SIG-M5 treated with dmso at 0.1 percent for 504 hours (cell line): ENCODE data around the gene BSG.
"Not testable (repeated sequence)": the region's sequence is repeated elsewhere in the genome, so short reads cannot be mapped to it uniquely, and the experiment has no call there.

Source experiments
- DNase-seq: peaks from one replicate; lab custom pipeline; 2025; ENCODE audit not compliant: unreplicated experiment; lab: John Stamatoyannopoulos, UW

The BSG gene

DNA sequence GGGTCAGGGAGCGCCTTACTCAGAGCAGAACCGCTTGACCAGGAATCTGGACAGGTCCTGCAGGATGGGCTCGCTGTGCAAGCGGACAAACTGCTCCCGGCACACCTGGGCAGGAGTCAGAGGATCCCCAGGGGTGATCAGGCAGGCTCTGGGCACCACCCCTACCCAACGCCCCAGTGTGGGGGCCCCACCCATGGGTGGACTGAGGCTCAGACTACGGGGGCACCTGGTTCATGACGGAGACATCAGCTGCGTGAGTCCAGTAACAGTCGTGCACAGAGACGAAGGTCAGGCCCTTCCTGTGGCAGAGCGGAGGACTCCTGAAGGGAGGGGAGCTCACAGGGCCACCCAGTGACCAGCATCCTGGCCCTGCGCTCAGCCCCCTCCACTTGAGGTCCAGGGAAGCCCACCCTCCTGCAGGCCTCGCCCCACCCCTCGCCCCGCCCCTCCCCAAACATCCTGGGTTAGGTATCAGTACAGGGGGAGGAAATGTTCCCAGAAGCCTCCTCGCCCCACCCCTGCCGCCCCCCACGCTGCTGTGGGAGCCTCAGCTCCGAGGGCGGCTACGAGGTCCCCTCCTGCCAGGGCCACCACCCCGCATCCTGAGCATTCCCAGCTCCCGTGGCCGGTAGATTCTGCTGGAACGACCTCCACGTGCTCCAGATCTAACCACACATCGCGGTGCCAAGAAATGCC lies 45.3 kb downstream of the BSG start:
- no peak for DNase-seq

- DNase-seq = no peak
These were observed 45.8 kb downstream of the BSG start for GRCh38 chr19:618247-618619.

GRCh38 chr19:618674-619285 lies 46.4 kb downstream of the BSG start:
- DNase-seq = no peak

DNA sequence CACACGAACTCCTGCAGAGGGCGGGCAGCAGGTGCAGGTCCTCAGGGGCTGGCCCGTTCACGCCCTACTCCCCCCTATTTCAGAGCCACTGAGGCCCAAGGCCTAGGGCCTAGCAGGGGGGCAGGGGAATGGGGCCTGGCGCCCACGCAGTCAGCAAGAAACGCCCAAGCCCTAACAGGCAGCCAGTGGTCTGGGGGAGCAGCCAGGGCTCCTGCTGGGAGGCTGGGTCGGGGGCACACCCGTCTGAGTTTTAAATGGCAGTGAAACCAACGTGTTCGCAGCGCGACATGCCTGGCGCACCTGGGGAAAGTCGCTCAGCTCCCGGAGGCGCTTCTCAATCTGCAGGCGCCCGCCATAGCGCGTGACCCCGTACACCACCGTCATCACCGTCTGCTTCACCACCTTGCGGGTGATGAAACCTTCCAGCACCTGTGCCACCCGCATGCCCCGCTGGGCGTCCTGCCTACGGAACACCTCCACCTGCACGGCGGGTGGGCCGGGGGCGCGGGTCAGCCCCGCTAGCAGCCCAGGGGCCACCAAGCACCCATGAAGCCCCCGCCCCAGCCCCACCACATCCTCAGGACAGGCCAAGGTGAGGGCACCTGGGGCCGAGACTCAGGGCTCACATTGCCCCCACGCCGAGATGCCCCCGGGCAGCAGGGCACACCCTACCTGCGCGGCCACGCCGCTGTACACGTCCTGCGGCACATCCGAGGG lies 47.0 kb downstream of the BSG start:
- DNase-seq = no peak

GRCh38 chr19:620166-620862 lies 47.9 kb downstream of the BSG start:
- no peak for DNase-seq

GRCh38 chr19:621191-621590 lies 48.8 kb downstream of the BSG start:
- DNase-seq = not testable (repeated sequence)

GRCh38 chr19:621819-622218 lies 49.4 kb downstream of the BSG start:
- no peak for DNase-seq

DNA sequence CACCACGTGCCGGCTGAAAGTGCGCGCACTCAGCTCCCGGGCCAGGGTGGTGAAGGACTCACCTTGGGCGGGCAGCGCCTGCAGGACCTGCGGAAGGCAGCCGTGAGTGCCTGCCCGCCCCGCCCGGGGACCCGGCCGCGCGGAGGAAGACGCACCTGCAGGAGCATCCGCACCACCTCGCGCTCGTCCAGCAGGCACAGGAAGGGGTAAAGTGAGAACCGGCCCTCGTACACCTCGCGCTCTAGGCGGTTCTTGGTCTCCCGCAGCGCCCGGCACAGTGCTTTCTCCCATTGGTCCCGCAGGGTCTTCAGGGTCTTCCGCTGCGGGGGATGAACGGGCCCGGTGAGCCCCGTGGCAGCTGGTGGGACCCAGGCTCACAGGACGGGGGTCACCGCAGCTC lies 50.3 kb downstream of the BSG start:
- DNase-seq = no peak

DNA sequence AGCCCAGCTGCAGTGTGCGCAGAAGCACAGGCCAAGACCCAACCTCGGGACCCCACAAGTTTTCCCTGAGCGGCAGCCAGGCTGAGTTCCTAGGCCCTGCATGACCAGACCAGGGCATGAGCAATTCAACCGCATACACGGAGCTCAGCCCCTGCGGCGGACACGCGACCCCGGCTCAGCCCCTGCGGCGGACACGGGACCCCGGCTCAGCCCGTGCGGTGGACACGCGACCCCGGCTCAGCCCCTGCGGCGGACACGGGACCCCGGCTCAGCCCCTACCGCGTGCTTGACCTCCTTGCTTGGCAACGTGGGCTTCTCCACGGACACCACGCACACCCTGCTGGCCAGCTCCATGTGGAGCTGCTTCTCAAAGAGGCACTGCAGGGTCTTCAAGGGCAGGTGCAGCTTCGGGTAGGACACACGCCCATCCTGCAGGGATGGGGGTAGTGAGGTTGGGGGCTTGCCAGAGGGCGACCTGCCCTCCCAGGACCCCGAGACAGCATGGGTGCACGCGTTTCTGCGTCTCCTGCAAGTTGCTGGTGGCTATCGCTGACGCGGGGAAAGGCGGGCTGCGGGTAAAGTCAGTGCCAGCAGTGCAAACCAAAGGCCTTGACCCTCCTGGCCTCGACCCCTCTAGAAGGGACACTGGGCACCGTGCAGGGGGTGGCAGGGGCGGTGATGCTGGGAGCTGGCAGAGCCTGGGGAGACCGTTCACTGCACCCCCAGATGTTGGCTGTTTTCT lies 51.0 kb downstream of the BSG start:
- DNase-seq = no peak

DNA sequence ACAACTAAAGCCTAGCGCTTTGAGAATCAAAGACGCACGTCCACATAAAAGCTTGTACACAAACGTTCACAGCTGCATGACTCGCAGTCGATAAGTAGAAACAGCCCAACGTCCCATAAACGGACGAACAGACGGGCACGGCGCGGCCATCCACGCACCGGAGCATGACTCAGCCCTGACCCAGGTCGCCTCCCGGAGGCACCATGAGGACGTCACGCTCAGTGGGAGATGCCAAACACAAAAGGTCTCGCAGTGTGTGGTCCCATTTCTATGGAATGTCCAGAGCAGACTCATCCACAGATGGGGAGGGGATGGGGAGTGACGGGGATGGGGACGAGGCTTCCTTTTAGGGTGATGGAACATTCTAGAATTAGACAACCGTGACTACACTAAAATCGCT lies 51.6 kb downstream of the BSG start:
- DNase-seq = no peak

GRCh38 chr19:624433-625109 lies 52.2 kb downstream of the BSG start:
- no peak for DNase-seq

DNA sequence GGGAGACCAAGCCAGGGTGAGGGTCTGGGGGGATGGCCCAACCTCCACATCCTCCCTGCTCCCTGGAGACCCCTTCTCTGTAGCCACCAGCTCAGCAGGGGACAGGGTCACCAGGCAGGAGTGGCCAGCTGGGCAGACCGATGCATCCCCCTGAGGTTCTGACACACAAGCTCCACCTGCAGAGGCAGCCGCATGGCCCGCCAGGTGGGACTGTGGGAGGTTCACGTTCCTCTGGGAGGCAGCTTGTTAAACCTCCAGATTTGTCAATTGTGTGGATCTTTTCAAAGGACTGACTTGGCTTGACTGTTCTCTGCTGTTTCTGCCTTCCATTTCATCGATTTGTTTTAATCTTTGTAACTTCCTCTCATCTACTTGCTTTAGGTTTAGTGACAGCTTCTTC lies 52.9 kb downstream of the BSG start:
- DNase-seq = no peak

DNA sequence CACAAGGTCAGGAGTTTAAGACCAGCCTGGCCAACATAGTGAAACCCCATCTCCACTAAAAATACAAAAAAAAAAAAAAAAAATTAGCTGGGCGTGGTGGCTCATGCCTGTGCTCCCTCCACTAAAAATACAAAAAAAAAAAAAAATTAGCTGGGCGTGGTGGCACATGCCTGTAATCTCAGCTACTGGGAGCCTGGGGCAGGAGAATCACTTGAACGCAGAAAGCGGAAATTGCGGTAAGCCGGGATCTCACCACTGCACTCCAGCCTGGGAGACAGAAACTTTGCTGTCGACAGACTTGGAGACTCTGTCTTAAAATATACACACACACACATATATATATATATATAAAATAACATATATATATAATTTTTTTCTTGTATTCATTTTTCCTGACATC lies 54.2 kb downstream of the BSG start:
- not testable (repeated sequence) for DNase-seq

DNA sequence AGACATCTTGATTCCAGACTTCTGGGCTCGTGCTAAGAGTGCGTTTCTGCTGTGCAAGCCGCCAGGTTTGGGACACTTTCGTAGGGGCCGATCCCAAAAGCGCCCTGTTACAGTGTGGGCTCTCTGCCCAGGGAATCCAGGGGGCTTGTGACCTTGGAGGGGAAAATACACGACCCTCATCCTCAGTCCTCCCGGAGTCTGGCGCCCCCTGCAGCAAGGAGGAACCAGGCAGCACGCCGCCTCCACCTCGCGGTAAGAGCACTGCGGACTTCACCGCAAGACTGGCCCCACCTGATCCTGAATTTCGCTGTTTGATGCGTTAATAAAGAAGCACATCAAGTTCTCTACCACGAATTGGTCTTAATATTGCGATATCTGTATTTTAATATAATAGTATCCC lies 55.8 kb downstream of the BSG start:
- no peak for DNase-seq

- not testable (repeated sequence) for DNase-seq
These were observed 57.1 kb downstream of the BSG start for GRCh38 chr19:629515-629914.

- DNase-seq = no peak
These were observed 57.7 kb downstream of the BSG start for GRCh38 chr19:629961-630714.

- peak; percentile 61 for DNase-seq
These were observed 60.2 kb downstream of the BSG start for GRCh38 chr19:632579-633067.
